SK-N-SH (cell line): Measurements from ENCODE around the gene TUT1. TPM values are rescaled to one million over a fixed set of nuclear protein-coding genes. Genes with fewer than 3 reads are reported as not detected.

ENCODE experiments used
- CTCF ChIA-PET: fragments of 300-600, 350-600 bp; formaldehyde crosslinking; extraction: SDS; loops from one replicate; lab custom pipeline; 2021; lab: Yijun Ruan, JAX
- POLR2A ChIA-PET: fragments of 350-600 bp; sonication (Branson Sonifier 250); formaldehyde crosslinking; extraction: SDS; loops from one replicate; lab custom pipeline; 2020; ENCODE audit warnings: antibody characterized with exemption, inconsistent platforms; lab: Yijun Ruan, JAX
- DNase-seq: peaks from one replicate; pipeline ENCODE4 v3.0.0; 2012
- H2AFZ ChIP-seq: fragments of 200-600 bp; sonication (generic); 2 replicates; pipeline ENCODE4 v1.8.1; 2016; ENCODE audit warnings: antibody characterized with exemption, mild to moderate bottlenecking, low read depth
- H3F3A ChIP-seq: fragments of 200-600 bp; sonication (generic); replicated peaks from 2 replicates; pipeline ENCODE3; 2016; ENCODE audit warnings: antibody characterized with exemption, mild to moderate bottlenecking; ENCODE audit not compliant: insufficient read depth
- H3K27ac ChIP-seq, 2 experiments: fragments of 200-500 bp in 1 of 2; fragments of 200-600 bp in 1 of 2; sonication (Bioruptor generic) in 1 of 2; sonication (generic), shearing (Covaris generic) in 1 of 2; 2 replicates each; pipeline versions ENCODE4 v1.5.1 to v1.6.1; 2014 to 2016; ENCODE audit warnings: low read depth in 2 of 2, inconsistent platforms in 1 of 2, low read length in 1 of 2, mild to moderate bottlenecking in 1 of 2, mixed read lengths in 1 of 2
- H3K27me3 ChIP-seq: fragments of 200-600 bp; sonication (generic), shearing (Covaris generic); 2 replicates; pipeline ENCODE4 v1.6.1; 2016; ENCODE audit warnings: mixed run types; ENCODE audit not compliant: insufficient read depth
- H3K36me3 ChIP-seq, 2 experiments: fragments of 200-500 bp in 1 of 2; fragments of 200-600 bp in 1 of 2; sonication (Bioruptor generic) in 1 of 2; sonication (generic) in 1 of 2; replicated peaks in 1 of 2; 2 replicates each; pipeline versions ENCODE3 to v1.5.1; 2014 to 2016; ENCODE audit warnings: low read length in 1 of 2, mild to moderate bottlenecking in 1 of 2; ENCODE audit not compliant: insufficient read depth in 2 of 2, control insufficient read depth in 1 of 2
- H3K4me1 ChIP-seq, 2 experiments: fragments of 200-500 bp in 1 of 2; fragments of 200-600 bp in 1 of 2; sonication (Bioruptor generic) in 1 of 2; sonication (generic), shearing (Covaris generic) in 1 of 2; 2 replicates each; pipeline versions ENCODE4 v1.5.1 to v1.6.1; 2014 to 2016; ENCODE audit warnings: low read depth in 1 of 2, low read length in 1 of 2, mixed run types in 1 of 2; ENCODE audit not compliant: insufficient read depth in 2 of 2, control insufficient read depth in 1 of 2
- H3K4me2 ChIP-seq: fragments of 200-600 bp; sonication (generic), shearing (Covaris generic); 2 replicates; pipeline ENCODE4 v1.6.1; 2017; ENCODE audit warnings: mixed run types
- H3K4me3 ChIP-seq, 2 experiments: fragments of 200-500 bp in 1 of 2; fragments of 200-600 bp in 1 of 2; sonication (Bioruptor generic) in 1 of 2; sonication (generic), shearing (Covaris generic) in 1 of 2; 2 replicates each; pipeline versions ENCODE4 v1.5.1 to v1.8.1; 2014 to 2016; ENCODE audit warnings: low read depth in 2 of 2, inconsistent platforms in 1 of 2, low read length in 1 of 2, mild to moderate bottlenecking in 1 of 2, mixed read lengths in 1 of 2, moderate library complexity in 1 of 2
- H3K79me2 ChIP-seq: fragments of 200-600 bp; sonication (generic); 2 replicates; pipeline ENCODE4 v1.8.1; 2017; ENCODE audit warnings: mild to moderate bottlenecking; ENCODE audit not compliant: insufficient read depth
- H3K9ac ChIP-seq: fragments of 200-600 bp; sonication (generic); 2 replicates; pipeline ENCODE4 v1.6.1; 2017; ENCODE audit warnings: mixed run types
- H3K9me2 ChIP-seq: fragments of 200-600 bp; sonication (generic); 2 replicates; pipeline ENCODE4 v1.6.1; 2017; ENCODE audit warnings: mixed run types
- H3K9me3 ChIP-seq: fragments of 200-600 bp; sonication (generic); 2 replicates; pipeline ENCODE4 v1.6.1; 2017; ENCODE audit warnings: mixed run types, mild to moderate bottlenecking, moderate library complexity
- H4K20me1 ChIP-seq: fragments of 200-600 bp; sonication (generic); 2 replicates; pipeline ENCODE4 v1.6.1; 2017; ENCODE audit warnings: mild to moderate bottlenecking, mixed run types; ENCODE audit not compliant: insufficient read depth
- CHD2 ChIP-seq: fragments of 150-350 bp; IDR thresholded peaks from 2 replicates; pipeline ENCODE4 v1.6.1; 2018; ENCODE audit warnings: low read length; ENCODE audit not compliant: partially characterized antibody
- CTCF ChIP-seq: fragments of 200-600 bp; sonication (generic); IDR thresholded peaks from 2 replicates; pipeline ENCODE4 v1.6.1; 2017; ENCODE audit warnings: antibody characterized with exemption, mild to moderate bottlenecking, moderate library complexity
- EP300 ChIP-seq, 2 experiments: IDR thresholded peaks; 2 replicates each; pipeline versions ENCODE4 v1.4.0 to v1.6.1; 2012; ENCODE audit warnings: borderline replicate concordance in 1 of 2, low read depth in 1 of 2, low read length in 1 of 2
- EZH2phosphoT487 ChIP-seq: fragments of 200-600 bp; sonication (generic); IDR thresholded peaks from 2 replicates; pipeline ENCODE4 v1.6.1; 2017; ENCODE audit warnings: low read depth, mixed run types, mild to moderate bottlenecking, antibody characterized with exemption, moderate library complexity, borderline replicate concordance
- FOSL2 ChIP-seq: IDR thresholded peaks from 2 replicates; pipeline ENCODE4 v1.4.0; 2012; ENCODE audit warnings: low read depth, mild to moderate bottlenecking, moderate library complexity, borderline replicate concordance
- FOXJ3 ChIP-seq: sonication (generic); formaldehyde crosslinking; IDR thresholded peaks from 2 replicates; pipeline ENCODE4 v1.5.1; 2020; ENCODE audit warnings: mild to moderate bottlenecking, missing genetic modification reagents
- FOXM1 ChIP-seq: IDR thresholded peaks from 2 replicates; pipeline ENCODE4 v1.4.0; 2012; ENCODE audit warnings: low read depth, mild to moderate bottlenecking
- JUND ChIP-seq: IDR thresholded peaks from 2 replicates; pipeline ENCODE4 v1.4.0; 2012
- MAX ChIP-seq: IDR thresholded peaks from 2 replicates; pipeline ENCODE4 v1.4.0; 2012; ENCODE audit warnings: low read depth
- MEF2A ChIP-seq: IDR thresholded peaks from 2 replicates; pipeline ENCODE4 v1.4.0; 2012; ENCODE audit warnings: low read depth, borderline replicate concordance
- NRF1 ChIP-seq: IDR thresholded peaks from 2 replicates; pipeline ENCODE4 v1.6.1; 2012; ENCODE audit warnings: low read depth, mild to moderate bottlenecking, low read length
- RCOR1 ChIP-seq: fragments of 150-350 bp; IDR thresholded peaks from 2 replicates; pipeline ENCODE4 v1.6.1; 2017; ENCODE audit warnings: antibody characterized with exemption, low read length
- RFX5 ChIP-seq: IDR thresholded peaks from 2 replicates; pipeline ENCODE4 v1.6.1; 2012; ENCODE audit warnings: mild to moderate bottlenecking, improper control_type of control experiment, low read length
- RXRA ChIP-seq: IDR thresholded peaks from 2 replicates; pipeline ENCODE4 v1.4.0; 2012; ENCODE audit warnings: low read depth, mild to moderate bottlenecking, borderline replicate concordance
- SIN3A ChIP-seq: IDR thresholded peaks from 2 replicates; pipeline ENCODE4 v1.6.1; 2012; ENCODE audit warnings: low read depth, mild to moderate bottlenecking, low read length, moderate library complexity, borderline replicate concordance
- SMC3 ChIP-seq: IDR thresholded peaks from 2 replicates; pipeline ENCODE4 v1.6.1; 2012; ENCODE audit warnings: low read depth, low read length, improper control_type of control experiment
- TAF1 ChIP-seq: IDR thresholded peaks from 2 replicates; pipeline ENCODE4 v1.6.1; 2012; ENCODE audit warnings: low read depth, mild to moderate bottlenecking, low read length, moderate library complexity, borderline replicate concordance
- TCF12 ChIP-seq: IDR thresholded peaks from 2 replicates; pipeline ENCODE4 v1.4.0; 2012
- USF1 ChIP-seq: IDR thresholded peaks from 2 replicates; pipeline ENCODE4 v1.4.0; 2012; ENCODE audit warnings: low read depth, borderline replicate concordance
- ZBTB33 ChIP-seq: IDR thresholded peaks from 2 replicates; pipeline ENCODE4 v1.4.0; 2012; ENCODE audit warnings: low read depth, borderline replicate concordance
- WGBS: methylation state at CpG from one replicate; pipeline ENCODE4 v1.1.6; 2017; ENCODE audit warnings: low lambda C conversion rate; 5-methylcytosine and 5-hydroxymethylcytosine counted together
- polyA plus RNA-seq, 3 experiments: library from polyadenylated mRNA; depleted of rRNA; stranded (reverse); fragments of >200 nt; gene quantifications; 2 replicates each; pipeline ENCODE4 v1.2.3, GENCODE V29; 2012

Gene TUT1
- polyA plus RNA-seq, 1 of the 3 experiments (the other 2 are of a cell fraction) = 27.3 TPM

GRCh38 chr11:62604460-62605120 is 13.3 kb upstream of the TUT1 start:
- Histone ChIP-seq H3K36me3 (peaks cover 12 to 26% of the 10 kb centered on the region in 2 experiments), H3K9me3 (no peaks in the 10 kb centered on the region), H3K9ac (no peak overlapping the region), H2AFZ (no peak overlapping the region), H3K4me3 (no peak overlapping the region), H3K9me2 (no peaks in the 10 kb centered on the region), H3K27me3 (no peaks in the 10 kb centered on the region), H3K79me2 (peaks cover 19% of the 10 kb centered on the region), H3K27ac (no peak overlapping the region), H3K4me1 (peaks cover 7 to 13% of the 10 kb centered on the region in 2 experiments; a peak in 3 of 4 replicates), H3K4me2 (no peak overlapping the region), H3F3A (peaks cover 6% of the 10 kb centered on the region), H4K20me1 (no peaks in the 10 kb centered on the region)
- no peak for DNase-seq
- TF ChIP-seq FOXJ3 (CRISPR knock-in tag) = no peak
- no peak for TF ChIP-seq MEF2A
- no peak for TF ChIP-seq EP300 (IDR thresholded peaks at IDR 0.05; ENCODE audit: borderline replicate concordance in 1 of 2, low read depth in 1 of 2, low read length in 1 of 2)
- no peak for TF ChIP-seq TCF12
- TF ChIP-seq RFX5 = no peak
- no peak for TF ChIP-seq CTCF
- no peak for TF ChIP-seq FOSL2
- no peak for TF ChIP-seq SMC3
- no peak for TF ChIP-seq TAF1
- TF ChIP-seq NRF1 = no peak
- ChIA-PET CTCF (interaction anchor here (0.6 to 1.9 kb wide), 2 partner anchors 7 to 209 kb away, joined by 4 to 18 read pairs; partner anchors contain the start of gene EML3), POLR2A (no interaction called here)
- 91% methylated on average over 13 of the region's 13 CpGs for WGBS

- Histone ChIP-seq H3K27ac (no peak overlapping the region), H3F3A (peaks cover 7% of the 10 kb centered on the region), H2AFZ (no peak overlapping the region), H3K4me1 (peaks cover 9 to 18% of the 10 kb centered on the region in 2 experiments; a peak in 3 of 4 replicates), H3K27me3 (no peaks in the 10 kb centered on the region), H3K9me2 (no peaks in the 10 kb centered on the region), H3K4me2 (no peak overlapping the region), H3K9me3 (no peaks in the 10 kb centered on the region), H4K20me1 (no peaks in the 10 kb centered on the region), H3K36me3 (peaks cover 13 to 26% of the 10 kb centered on the region in 2 experiments), H3K79me2 (peaks cover 27% of the 10 kb centered on the region), H3K4me3 (no peak overlapping the region), H3K9ac (no peak overlapping the region)
- no peak for DNase-seq
- ChIA-PET POLR2A (interaction anchor here (0.6 to 4.2 kb wide), 2 partner anchors 8 to 12 kb away, joined by 3 to 59 read pairs; partner anchors contain the start of genes EML3 and TUT1), CTCF (interaction anchor here (1.9 kb wide), 1 partner anchor 8 kb away, joined by 18 read pairs; the partner anchor contains the start of gene EML3)
- whole genome bisulfite sequencing = 99% methylated on average over 8 of the region's 8 CpGs
- TF ChIP-seq JUND (no peak), RXRA (no peak), EZH2phosphoT487 (no peak), SMC3 (no peak), USF1 (no peak), RCOR1 (no peak), EP300 (IDR thresholded peaks at IDR 0.05; ENCODE audit: borderline replicate concordance in 1 of 2, low read depth in 1 of 2, low read length in 1 of 2) (no peak), NRF1 (no peak), CHD2 (no peak), ZBTB33 (no peak), SIN3A (no peak), FOXM1 (no peak), MAX (no peak), FOXJ3 (CRISPR knock-in tag) (no peak)
Observed at GRCh38 chr11:62603776-62604299, 12.5 kb upstream of the TUT1 start.
